GM21360 (cell line): ENCODE results near the gene FAM162A.
"Not testable (repeated sequence)": the region's sequence is repeated elsewhere in the genome, so short reads cannot be mapped to it uniquely, and the experiment has no call there.

Experiments used
- ATAC-seq: cut with Tn5 transposase; IDR thresholded peaks from one replicate; pipeline ENCODE4 v1.9.1; 2021; ENCODE audit warnings: mild to moderate bottlenecking, moderate library complexity; ENCODE audit not compliant: unreplicated experiment

Gene FAM162A

GRCh38 chr3:122383771-122384697 is at the start of gene FAM162A:
Gene FAM162A (plus strand): TSS chr3:122384182. CDS start chr3:122384266, 84 bp downstream.
- peak; percentile 92 for ATAC-seq

GRCh38 chr3:122342803-122343202 is 41.2 kb upstream of the FAM162A start:
- ATAC-seq, result no peak

- ATAC-seq, result no peak
Observed at GRCh38 chr3:122343654-122344053, 40.3 kb upstream of the FAM162A start.

GRCh38 chr3:122349171-122349570 is 34.8 kb upstream of the FAM162A start:
- ATAC-seq, result no peak

- no peak for ATAC-seq
Observed at GRCh38 chr3:122350814-122351418, 33.1 kb upstream of the FAM162A start.

GRCh38 chr3:122351612-122352011 is 32.4 kb upstream of the FAM162A start:
- ATAC-seq, result no peak

GRCh38 chr3:122353215-122353614 is 30.8 kb upstream of the FAM162A start:
- no peak for ATAC-seq

GRCh38 chr3:122353893-122354401 is 30.0 kb upstream of the FAM162A start:
- ATAC-seq, result no peak

GRCh38 chr3:122355612-122356011 is 28.4 kb upstream of the FAM162A start:
- no peak for ATAC-seq

- no peak for ATAC-seq
Observed at GRCh38 chr3:122356402-122356801, 27.6 kb upstream of the FAM162A start.

GRCh38 chr3:122357828-122358702 is 25.9 kb upstream of the FAM162A start:
- ATAC-seq, result no peak

- no peak for ATAC-seq
Observed at GRCh38 chr3:122358703-122359032, 25.3 kb upstream of the FAM162A start.

- ATAC-seq, result no peak
Observed at GRCh38 chr3:122362026-122362425, 22.0 kb upstream of the FAM162A start.

- ATAC-seq, result no peak
Observed at GRCh38 chr3:122364490-122364889, 19.5 kb upstream of the FAM162A start.

GRCh38 chr3:122365073-122365472 is 18.9 kb upstream of the FAM162A start:
- ATAC-seq, result no peak

GRCh38 chr3:122365582-122366378 is 18.2 kb upstream of the FAM162A start:
- not testable (repeated sequence) for ATAC-seq

GRCh38 chr3:122366379-122366749 is 17.6 kb upstream of the FAM162A start:
- no peak for ATAC-seq

GRCh38 chr3:122374034-122374433 is 9.9 kb upstream of the FAM162A start:
- no peak for ATAC-seq

- ATAC-seq, result no peak
Observed at GRCh38 chr3:122377975-122378374, 6.0 kb upstream of the FAM162A start.

- peak; percentile 43 for ATAC-seq
Observed at GRCh38 chr3:122382888-122383666, 905 bp upstream of the FAM162A start, which contains the start of gene MIX23. Gene MIX23 (minus strand): TSS chr3:122383231. CDS start chr3:122383224, 7 bp downstream.
